Left renal pelvis (tissue), 4 donors: ENCODE results near the gene AK4. TPM values are rescaled to one million over a fixed set of nuclear protein-coding genes. Genes with fewer than 3 reads are reported as not detected.

Experiments used
- DNase-seq, 4 donors: peaks; one replicate each; pipeline ENCODE4 v3.0.0-alpha.2; 2013; ENCODE audit warnings: low read depth in 4 of 4, low spot score in 3 of 4
- polyA plus RNA-seq, 4 donors: library from polyadenylated mRNA; unstranded; fragments of 120-200 nt; gene quantifications; one replicate each; pipeline ENCODE4 v1.2.1, GENCODE V29; 2013; ENCODE audit not compliant: insufficient read length in 4 of 4

AK4 gene
- polyA plus RNA-seq, 4 donors, result 7.0 to 60.6 (median 44.0) TPM

DNA sequence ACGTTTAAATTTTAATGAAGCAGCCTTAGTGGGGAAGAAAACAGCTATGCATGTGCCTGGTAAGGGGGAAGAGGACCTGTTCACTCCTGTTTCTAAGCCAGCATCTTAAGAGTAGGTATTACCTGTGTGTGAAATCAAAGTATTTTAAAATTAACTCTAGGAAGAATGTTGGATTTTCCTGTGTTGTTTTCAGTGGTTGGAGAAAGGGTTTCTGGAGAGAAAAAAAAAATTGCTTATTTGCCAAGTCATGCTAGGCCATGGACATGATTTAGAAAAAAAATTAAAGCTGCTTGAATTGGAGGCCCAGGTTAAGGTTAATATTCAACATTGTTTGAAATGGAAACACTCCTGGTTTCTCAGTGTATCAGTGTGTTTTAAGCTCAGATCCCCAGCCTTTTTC, 118.5 kb downstream of the AK4 start:
- no peak for DNase-seq

DNA sequence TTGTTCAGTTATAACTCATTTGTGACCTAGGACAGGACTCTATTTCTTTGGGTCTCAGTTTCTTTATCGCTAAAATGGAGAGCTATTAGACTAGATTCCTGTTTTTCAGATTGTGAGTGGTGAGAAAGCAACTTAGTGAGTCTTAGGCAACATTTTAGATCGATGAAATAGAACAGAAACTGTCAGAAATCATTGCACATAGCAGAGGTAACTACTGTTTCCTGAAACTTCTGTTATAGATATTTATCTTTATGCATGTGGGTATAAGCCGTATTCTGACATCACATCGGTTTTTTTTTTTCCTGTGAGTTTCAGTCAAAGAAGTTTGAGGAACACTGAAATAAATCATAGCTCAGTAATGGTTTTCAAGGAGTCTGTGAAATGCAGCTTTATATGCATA, 119.3 kb downstream of the AK4 start:
- DNase-seq, result no peak

DNA sequence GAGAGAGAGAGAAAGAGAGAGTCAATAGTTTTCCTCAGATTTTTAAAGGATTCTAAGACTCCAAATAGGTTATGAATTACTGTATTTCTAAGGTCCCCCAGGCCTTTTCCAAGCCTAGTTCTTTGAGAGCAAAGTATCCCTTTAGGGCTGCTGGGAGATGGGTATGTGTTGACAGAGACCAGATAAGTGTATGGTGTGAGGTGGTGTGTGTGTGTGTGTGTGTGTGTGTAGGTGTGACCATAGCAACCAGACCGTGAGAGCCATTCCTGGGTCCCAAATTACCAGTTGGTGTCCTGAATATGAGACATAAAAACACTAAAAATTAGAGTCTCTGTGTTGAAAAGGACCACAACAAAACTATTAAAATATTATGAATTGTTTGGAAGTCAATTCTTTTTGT, 119.7 kb downstream of the AK4 start:
- DNase-seq, result no peak

DNA sequence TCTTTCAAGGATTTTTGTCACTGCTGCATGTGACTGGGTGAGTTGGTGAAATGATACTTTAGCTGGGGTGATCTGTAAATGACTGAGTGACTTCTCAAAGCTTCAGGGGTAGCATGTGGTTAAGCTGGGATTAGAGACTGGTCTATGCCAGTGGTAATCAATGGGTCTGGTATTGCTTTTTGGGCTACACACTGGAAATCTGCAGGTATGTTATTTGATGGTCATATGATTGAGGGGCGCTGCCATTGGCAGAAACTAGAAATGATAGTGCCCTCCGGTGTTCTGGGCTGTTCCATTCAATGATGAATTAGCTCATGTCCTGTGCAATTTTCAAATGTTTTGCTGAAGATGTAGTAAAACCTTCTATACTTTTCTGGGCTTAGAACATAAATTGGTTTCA, 121.6 kb downstream of the AK4 start:
- no peak for DNase-seq

DNA sequence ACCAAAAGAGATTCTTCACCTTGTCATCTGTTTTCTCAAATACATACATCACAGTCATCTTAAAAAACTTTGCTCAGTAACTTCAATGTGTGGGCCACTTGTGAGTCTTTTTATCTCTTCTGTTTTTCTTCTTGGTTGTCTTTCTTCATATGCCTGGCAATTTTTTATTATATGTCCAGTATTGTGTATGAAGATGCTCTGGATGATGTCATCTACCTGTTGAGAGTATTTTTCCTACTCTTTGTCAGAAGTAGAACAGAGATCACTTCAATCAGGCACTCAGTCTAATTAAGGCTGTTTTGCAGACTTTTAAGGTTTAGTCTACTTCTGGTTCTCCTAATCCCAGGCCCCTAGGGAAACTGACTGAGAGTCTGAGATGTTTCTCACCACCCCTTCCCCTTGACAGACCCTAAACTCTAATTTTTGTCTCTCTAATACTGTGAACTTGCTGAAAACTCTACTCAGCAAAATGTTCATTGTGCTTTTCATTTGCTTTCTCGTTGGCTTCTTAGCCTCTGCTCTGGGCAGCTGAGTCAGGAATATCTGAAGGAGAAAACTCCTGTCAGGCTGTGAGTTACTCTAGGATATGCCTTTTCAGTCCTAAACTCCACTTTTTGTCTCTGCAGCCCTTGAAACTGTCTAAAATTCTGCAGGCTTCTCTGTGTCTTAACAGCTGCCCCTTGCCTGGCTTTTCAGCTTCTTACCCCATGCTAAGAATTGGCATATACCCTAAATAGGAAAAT, 128.4 kb downstream of the AK4 start:
- no peak for DNase-seq

DNA sequence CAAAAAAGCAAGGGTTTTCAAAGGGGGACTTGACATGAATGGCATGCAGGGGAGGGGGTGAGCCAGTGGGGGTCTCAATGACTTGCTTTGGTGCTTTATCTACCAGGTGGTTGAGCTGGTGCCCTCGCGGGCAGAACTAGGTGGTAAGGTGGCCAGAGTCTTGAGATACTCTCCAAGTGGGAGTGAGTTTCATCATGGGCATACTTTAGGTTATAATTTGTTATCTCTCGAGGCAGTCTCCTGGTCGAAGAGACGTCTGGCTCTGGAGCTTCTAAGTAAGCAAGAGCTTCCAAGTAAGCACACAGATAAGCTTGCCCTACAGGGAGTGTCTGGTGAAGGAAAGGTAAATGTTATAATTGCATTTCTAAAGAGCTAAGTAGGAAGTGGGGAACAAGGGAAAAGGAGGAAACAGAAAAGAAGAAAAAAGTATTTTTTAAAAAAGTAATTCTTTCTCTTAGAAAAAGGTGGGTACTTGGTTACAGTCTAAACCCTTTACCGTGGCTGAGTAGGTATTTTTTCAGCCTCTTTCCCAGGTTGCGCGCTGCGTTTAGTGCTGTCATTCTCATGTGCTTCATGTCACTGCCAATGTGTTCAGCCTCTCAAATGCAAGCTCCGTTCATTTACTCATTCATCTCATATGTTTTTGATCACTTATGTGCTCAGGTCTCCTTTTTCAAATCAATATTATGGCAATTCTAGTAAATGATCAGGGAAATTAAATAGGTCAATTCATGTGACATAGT, 129.8 kb downstream of the AK4 start:
- no peak for DNase-seq

DNA sequence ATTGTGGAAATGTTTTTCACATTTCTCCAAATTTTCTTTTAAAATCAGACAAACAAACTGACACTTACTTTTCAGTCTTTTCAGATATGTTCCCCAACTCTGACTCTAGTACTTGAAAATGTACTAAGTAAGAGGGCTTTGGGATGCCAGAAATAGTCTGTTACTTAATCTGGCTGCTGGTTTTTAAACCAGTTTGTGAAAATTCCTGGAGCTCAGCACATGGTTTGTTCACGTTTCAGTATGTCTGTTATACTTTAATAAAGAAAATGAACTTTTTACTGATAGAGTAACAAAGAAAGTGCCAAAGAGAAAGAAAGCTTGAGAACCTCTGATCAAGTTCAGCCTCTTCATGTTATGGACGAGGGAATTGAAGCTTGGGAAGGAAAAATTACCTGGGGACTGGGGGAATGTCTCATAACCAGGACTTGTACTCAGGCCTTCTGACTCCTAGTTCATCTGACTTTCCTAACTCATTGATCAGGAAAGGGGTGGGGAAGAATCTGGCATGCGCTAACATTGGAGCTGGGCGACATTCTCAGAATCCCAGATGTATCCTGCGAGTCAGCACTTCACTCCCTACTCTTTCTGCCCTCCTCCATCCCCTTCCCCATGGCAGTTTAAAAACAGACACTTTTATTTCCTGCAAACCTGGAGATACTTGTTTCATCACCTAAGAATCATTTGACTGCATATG, 130.5 kb downstream of the AK4 start:
- no peak for DNase-seq

DNA sequence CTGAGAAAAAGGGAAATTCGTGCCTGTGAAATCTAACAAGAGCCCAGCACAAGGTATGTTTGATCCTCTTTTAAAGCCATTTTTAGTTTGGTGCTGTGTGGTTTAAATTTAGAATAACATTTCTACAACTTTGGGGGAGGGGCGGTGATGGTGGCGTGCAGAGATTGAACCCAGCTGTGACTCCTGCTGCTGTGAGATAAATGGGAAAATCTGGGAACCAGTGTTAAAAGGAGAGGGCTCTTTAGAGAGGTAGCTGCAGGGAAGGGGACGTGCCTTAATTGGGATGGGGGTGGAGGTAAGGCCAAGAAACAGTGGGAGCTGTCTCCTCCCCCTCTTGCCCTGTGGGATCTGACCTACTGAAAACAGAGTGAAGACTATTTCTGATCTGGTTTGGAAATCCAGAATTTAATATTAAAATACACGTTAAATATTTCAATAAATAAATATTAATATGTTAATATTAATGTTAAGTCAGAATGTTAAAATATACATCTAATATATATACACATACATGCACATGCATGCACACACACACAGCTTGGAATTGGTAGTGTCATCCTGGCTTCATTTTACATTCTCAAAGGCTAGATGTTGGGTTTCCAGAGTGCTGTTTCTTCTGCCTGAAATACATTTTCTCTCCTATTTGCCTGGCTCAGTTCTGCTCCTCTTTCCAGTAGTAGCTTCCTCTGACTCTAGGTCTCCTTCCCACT, 131.2 kb downstream of the AK4 start:
- no peak for DNase-seq

Other genes starting within 250 kb of the AK4 start
- gene JAK1, start 181.7 kb upstream of the AK4 start, polyA plus RNA-seq, result 100 to 1,000 TPM in 2 of 4 donors, 10 to 100 TPM in 2; 93.2 to 127 (median 102) TPM
- gene DNAJC6, start 161.3 kb downstream of the AK4 start, polyA plus RNA-seq, result 1 to 10 TPM; 2.2 to 6.6 (median 6.0) TPM